OCI-LY7 (cell line): Measurements from ENCODE around the gene PAAF1.

Source experiments
- CTCF ChIP-seq: fragments of 200-600 bp; sonication (generic); conservative IDR thresholded peaks from 2 replicates; pipeline ENCODE4 v1.5.1; 2014; ENCODE audit warnings: mild to moderate bottlenecking, antibody characterized with exemption, low read length, moderate library complexity, mixed read lengths
- EZH2phosphoT487 ChIP-seq: fragments of 200-600 bp; sonication (generic); IDR thresholded peaks from 2 replicates; pipeline ENCODE4 v1.6.1; 2018; ENCODE audit warnings: low read depth, borderline replicate concordance, mild to moderate bottlenecking, mixed run types, antibody characterized with exemption, low read length, moderate library complexity, mixed read lengths

GRCh38 chr11:73949246-73949645, 72.4 kb downstream of the PAAF1 start:
- TF ChIP-seq CTCF (no peak), EZH2phosphoT487 (no peak)
